GM18519 (cell line): ENCODE results near the gene CLIP2.

Experiments used
- ATAC-seq: cut with Tn5 transposase; IDR thresholded peaks from one replicate; pipeline ENCODE4 v1.9.1; 2021; ENCODE audit warnings: mild to moderate bottlenecking, moderate library complexity; ENCODE audit not compliant: unreplicated experiment, low FRiP score

CLIP2 gene

DNA sequence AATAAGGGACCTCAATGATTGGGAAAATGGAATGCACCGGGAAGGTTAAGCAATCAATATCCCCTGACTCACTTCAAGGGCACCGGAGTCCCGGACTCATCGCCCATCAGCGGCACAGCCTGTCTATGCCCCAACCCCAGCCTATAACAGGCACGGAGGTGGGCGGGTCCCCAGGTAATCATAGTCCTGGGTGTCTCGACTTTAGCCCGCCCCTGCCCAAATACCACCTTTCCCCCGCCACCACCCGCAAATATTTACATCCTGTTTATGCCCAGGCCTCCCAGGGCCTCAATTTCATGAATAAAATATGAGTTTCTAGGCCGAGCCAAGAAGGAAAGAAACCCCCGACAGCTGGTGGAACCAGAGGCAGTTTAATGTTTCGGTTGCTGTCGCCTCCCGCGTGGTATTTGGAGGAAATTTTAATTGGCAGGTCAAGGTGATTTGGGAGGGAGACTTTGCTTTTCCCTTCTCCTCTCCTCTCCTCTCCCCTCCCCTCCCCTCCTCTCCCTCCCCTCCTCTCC is 19.4 kb upstream of the CLIP2 start:
- no peak for ATAC-seq

GRCh38 chr7:74271742-74272141 is 17.5 kb upstream of the CLIP2 start:
- no peak for ATAC-seq

- no peak for ATAC-seq
These were observed 16.7 kb upstream of the CLIP2 start for GRCh38 chr7:74272305-74273038.

DNA sequence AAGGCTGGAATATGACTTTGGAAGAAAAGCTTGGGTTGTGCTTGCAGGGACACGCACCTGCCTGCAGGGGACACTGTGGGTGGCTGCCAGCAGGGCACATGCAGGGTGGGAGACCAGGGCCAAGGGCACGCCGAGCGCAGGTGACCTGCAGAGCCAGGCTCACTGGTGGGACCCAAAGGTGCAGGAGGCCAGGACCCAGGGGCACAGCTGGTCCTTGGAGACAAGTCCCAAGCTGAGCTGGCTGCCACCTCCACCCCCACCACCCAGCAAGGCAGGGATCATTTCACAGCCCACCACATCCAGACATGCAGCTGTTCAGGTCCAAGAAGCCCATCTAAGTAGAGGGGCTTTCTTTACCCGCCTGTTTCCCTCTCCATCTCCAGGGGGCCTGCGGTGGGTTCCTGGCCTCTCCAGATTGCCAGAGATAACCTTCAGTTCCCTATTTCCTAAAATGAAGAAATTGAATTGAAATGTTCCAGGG is 13.8 kb upstream of the CLIP2 start:
- no peak for ATAC-seq

DNA sequence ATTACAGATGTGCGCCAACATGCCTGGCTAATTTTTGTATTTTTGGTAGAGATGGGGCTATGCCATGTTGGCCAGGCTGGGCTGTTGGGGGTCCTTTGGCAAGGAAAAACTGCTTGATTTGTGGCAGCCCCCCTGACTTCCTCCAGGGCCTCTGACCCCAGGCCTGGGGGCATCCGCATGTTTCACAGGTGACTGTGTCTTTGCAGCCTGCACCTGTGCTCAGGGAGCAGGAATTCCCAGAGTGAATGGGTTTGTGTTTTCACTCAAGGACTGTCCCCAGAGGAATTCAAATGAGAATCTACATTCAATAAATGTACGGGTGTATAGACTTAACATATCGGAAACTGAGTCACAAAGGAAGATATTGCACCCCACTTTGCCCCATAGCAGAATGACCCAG is 11.6 kb upstream of the CLIP2 start:
- ATAC-seq: no peak

DNA sequence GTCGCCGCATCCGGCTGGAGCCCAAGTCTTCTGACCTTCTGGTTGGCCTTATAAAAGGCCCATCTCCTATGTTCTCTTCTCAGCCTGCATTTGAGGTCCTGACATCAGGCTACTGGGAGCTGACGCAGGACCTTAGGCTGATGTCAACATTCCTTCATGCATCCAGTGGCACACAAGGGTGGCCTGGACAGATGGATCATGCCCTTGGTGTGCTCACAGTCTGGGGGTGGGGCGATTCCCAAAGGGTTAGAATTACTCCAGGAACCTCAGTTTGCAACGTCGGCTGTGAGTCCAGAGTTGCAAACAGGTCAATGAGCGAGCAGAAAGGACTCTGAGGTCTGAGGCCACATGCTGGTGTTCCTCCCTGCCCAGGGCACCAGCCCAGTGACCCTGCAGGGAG is 8.2 kb upstream of the CLIP2 start:
- ATAC-seq: no peak

- ATAC-seq: no peak
These were observed 6.3 kb upstream of the CLIP2 start for GRCh38 chr7:74282748-74283459.

DNA sequence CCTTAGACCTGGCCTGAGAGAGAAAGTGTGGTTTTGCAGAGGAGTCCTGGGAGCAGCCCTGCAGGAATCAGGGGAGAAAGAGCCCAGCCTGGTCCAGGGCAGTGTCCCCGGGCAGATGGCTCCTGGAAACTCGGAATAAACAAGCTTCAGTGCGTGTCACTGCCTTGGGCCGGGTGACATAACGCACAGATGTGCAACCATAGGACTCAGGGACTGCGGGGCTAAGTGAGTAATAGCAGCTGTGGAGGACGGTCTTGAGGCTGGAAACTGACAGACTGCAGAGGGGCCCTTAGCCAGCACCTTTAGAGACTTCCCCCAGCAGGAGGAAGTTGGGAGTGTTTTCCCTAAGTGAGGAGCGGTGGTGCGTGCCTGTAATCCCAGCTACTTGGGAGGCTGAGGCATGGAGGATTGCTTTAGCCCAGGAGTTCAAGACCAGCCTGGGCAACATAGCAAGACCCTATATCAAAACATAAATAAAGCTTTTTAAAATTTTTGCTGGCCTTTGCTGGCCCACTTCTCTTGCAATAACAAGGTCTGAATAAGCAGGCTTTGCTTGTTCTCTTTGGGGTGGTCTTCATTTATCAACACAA is 5.3 kb upstream of the CLIP2 start:
- no peak for ATAC-seq

GRCh38 chr7:74284781-74285259 is 4.4 kb upstream of the CLIP2 start:
- no peak for ATAC-seq

DNA sequence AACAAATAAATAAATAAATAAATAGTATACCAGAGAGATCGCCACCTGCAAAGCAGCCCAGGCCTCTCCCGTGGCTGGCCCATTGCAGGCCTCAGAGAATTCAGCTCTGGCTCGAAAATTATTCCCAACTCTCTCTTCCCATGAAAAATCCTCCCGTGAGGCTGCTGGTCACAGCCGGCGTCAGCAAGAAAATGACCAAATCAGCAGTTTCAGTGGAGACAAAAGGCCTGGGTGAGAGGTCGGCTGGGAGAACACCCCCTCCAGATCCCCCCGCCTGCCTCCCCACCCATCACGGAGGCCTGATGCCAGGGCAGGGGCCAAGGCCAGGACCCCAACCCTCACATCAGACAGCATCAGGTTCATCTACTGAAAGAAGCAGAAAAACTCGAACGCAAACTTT is 3.1 kb upstream of the CLIP2 start:
- no peak for ATAC-seq

DNA sequence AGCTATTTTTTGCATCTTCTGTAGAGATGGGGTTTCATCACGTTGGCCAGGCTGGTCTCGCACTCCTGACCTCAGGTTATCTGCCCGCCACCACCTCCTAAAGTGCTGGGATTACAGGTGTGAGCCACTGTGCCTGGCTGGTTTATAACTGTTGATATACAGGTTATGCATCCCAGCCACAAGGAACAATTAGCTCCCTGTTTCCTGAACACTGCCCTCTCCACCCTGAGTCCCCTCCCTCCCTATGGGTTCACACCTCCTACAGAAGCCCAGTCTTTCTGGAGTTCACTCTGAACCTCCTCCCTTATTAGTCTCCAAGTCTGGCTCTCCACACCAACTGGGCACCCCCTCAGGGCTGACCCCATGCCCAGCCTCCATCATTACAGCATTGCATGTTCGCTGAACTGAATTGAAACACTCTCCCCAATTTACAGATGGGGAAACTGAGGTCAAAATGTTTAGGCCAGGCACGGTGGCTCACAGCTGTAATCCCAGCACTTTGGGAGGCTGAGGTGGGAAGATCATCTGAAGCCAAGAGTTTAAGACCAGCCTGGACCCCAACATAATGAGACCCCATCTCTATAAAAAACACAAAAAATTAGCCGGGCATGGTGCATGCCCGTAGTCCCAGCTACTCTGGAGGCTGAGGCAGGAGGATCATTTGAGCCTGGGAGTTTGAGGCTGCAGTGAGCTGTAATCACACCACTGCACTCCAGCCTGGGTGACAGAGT is 1.7 kb upstream of the CLIP2 start:
- no peak for ATAC-seq

DNA sequence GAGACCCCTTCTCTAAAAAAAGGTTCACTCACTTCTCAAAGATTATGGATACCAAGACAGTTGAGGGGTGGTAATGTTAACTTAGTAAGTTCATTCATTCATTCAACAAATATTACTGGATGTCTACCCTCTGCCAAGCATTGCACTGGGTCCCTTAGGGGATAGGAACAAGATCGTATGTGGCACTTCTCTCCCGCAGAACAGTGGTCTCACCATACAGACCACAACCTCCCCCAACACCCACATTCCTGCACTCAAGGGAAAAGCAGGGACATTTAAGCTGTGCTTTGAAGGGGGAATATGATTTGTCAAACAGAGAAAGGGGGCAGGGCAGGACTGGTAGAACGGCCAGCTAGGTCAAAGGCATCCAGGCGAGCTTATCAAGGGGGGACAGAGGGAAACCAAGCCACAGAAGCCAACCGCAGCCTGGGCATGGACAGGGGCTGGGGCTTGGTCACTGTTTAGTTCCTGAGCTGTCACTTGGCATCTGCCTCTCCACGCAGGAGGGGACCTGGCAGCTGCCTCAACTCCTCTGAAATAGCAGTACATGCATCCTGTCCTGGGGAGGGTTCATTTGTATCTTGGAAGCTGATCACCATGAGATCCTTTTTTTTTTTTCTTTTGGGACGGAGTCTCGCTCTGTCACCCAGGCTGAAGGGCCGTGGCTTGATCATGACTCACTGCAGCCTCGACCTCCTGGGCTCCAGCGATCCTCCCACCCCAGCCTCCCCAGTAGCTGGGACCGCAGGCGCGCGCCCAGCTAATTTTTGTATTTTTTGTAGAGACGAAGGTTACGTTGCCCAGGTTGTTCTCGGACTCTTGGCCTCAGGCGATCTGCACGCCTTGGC is 949 bp upstream of the CLIP2 start:
- ATAC-seq: no peak

- ATAC-seq: no peak
These were observed 699 bp downstream of the CLIP2 start for GRCh38 chr7:74289659-74290552.

DNA sequence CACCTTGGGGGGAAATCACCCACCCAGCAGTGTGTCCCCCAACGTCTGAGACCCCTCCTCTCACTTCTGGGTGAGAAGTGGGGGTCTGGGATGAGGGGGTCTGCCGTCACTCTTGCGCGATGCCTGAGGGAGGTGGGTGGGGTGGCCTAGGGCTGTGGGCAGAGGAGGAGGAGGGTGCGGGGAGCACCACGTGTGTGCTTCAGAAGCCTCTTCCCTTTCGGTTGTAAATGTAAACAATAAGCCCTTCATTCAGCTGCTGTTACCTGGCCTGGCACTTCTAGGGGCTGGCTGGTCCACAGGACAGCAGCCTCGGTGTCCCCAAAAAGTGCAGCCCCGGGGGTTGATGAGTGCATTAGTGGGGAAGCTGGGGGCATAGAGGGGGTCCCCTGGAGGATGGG is 1.3 kb downstream of the CLIP2 start:
- no peak for ATAC-seq

DNA sequence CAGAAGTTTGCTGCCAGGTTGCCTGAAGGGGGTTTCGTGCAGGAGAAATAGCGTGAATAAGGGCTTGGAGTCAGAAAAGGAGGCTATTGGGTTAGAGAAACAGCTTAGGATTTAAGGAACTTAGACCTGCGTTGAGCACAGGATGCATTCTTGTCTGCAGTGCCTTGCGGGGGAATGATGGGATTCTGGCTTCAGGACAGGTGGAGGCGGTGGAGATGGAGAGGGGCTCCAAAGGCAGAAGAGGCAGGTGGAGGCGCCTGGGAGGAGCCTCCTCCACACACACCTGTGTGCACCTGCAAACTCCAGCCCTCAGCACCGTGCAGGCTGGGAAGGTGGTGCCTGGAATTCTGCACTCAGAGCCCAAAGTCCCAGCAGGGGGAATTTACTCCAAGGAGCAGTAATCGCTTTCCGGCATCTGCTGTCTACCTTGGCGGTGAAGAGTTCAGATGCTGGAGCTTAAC is 1.8 kb downstream of the CLIP2 start:
- ATAC-seq: no peak

GRCh38 chr7:74291535-74291934 is 2.3 kb downstream of the CLIP2 start:
- ATAC-seq: no peak

GRCh38 chr7:74292757-74293576 is 3.8 kb downstream of the CLIP2 start:
- ATAC-seq: no peak

GRCh38 chr7:74293577-74293908 is 4.3 kb downstream of the CLIP2 start:
- no peak for ATAC-seq
